Loucy (cell line): ENCODE results near the gene DAGLA.

Experiments used
- H2AFZ ChIP-seq: fragments of 200-600 bp; sonication (generic); 2 replicates; pipeline ENCODE4 v1.6.0; 2016; ENCODE audit warnings: antibody characterized with exemption, mild to moderate bottlenecking, low read length, moderate library complexity
- H3F3A ChIP-seq: fragments of 200-600 bp; 2 replicates; pipeline ENCODE4 v1.6.0; 2016; ENCODE audit warnings: antibody characterized with exemption, low read depth, mild to moderate bottlenecking
- H3K27me3 ChIP-seq: fragments of 200-600 bp; sonication (generic); 2 replicates; pipeline ENCODE4 v1.6.1; 2014; ENCODE audit warnings: low read length, mild to moderate bottlenecking; ENCODE audit not compliant: insufficient read depth, poor library complexity, severe bottlenecking
- H3K36me3 ChIP-seq: fragments of 200-600 bp; sonication (generic); 2 replicates; pipeline ENCODE4 v1.6.1; 2016; ENCODE audit warnings: low read length; ENCODE audit not compliant: insufficient read depth
- H3K4me1 ChIP-seq: fragments of 200-600 bp; sonication (generic); 2 replicates; pipeline ENCODE4 v1.5.1; 2014; ENCODE audit warnings: low read length, mild to moderate bottlenecking; ENCODE audit not compliant: insufficient read depth, poor library complexity, severe bottlenecking
- H3K4me2 ChIP-seq: fragments of 200-600 bp; sonication (generic); 2 replicates; pipeline ENCODE4 v1.6.0; 2014; ENCODE audit warnings: antibody characterized with exemption, low read length, low read depth, mild to moderate bottlenecking; ENCODE audit not compliant: poor library complexity, severe bottlenecking
- H3K4me3 ChIP-seq: fragments of 200-600 bp; sonication (generic); 2 replicates; pipeline ENCODE4 v1.5.1; 2014; ENCODE audit warnings: low read length, mild to moderate bottlenecking, mixed read lengths; ENCODE audit not compliant: poor library complexity, severe bottlenecking
- H3K79me2 ChIP-seq: fragments of 200-600 bp; sonication (generic); 2 replicates; pipeline ENCODE4 v1.6.1; 2014; ENCODE audit warnings: low read length; ENCODE audit not compliant: insufficient read depth
- H3K9ac ChIP-seq: fragments of 200-600 bp; sonication (generic); 2 replicates; pipeline ENCODE4 v1.6.0; 2014; ENCODE audit warnings: mild to moderate bottlenecking, low read depth, low read length, moderate library complexity; ENCODE audit not compliant: poor library complexity, severe bottlenecking
- H3K9me2 ChIP-seq: fragments of 200-600 bp; sonication (generic); replicated peaks from 2 replicates; pipeline ENCODE4 v1.6.1; 2016; ENCODE audit warnings: low read depth, low read length, mixed read lengths
- H3K9me3 ChIP-seq: fragments of 200-600 bp; sonication (generic); 2 replicates; pipeline ENCODE4 v1.6.1; 2014; ENCODE audit warnings: mild to moderate bottlenecking, antibody characterized with exemption, low read length, low read depth; ENCODE audit not compliant: insufficient read depth
- H4K20me1 ChIP-seq: fragments of 200-600 bp; sonication (generic); 2 replicates; pipeline ENCODE4 v1.6.0; 2014; ENCODE audit warnings: antibody characterized with exemption, low read length, mild to moderate bottlenecking; ENCODE audit not compliant: insufficient read depth, poor library complexity, severe bottlenecking
- CTCF ChIP-seq: fragments of 200-600 bp; sonication (generic); conservative IDR thresholded peaks from 2 replicates; pipeline ENCODE4 v1.5.1; 2014; ENCODE audit warnings: mild to moderate bottlenecking, antibody characterized with exemption, low read length
- EZH2phosphoT487 ChIP-seq: fragments of 200-600 bp; IDR thresholded peaks from 2 replicates; pipeline ENCODE4 v1.6.1; 2018; ENCODE audit warnings: antibody characterized with exemption, mild to moderate bottlenecking, moderate library complexity, borderline replicate concordance

The DAGLA gene

GRCh38 chr11:61779666-61780525 lies 99.7 kb downstream of the DAGLA start:
- Histone ChIP-seq H2AFZ (no peak overlapping the region), H3K9me2 (no peaks in the 10 kb centered on the region), H3K9me3 (no peaks in the 10 kb centered on the region), H3K36me3 (no peaks in the 10 kb centered on the region; the same call in 1 of the 2 replicates), H3K4me2 (no peak overlapping the region), H4K20me1 (no peaks in the 10 kb centered on the region), H3K4me1 (no peaks in the 10 kb centered on the region), H3K4me3 (no peak overlapping the region), H3F3A (no peaks in the 10 kb centered on the region), H3K9ac (no peak overlapping the region), H3K27me3 (no peaks in the 10 kb centered on the region), H3K79me2 (no peaks in the 10 kb centered on the region)
- TF ChIP-seq CTCF (no peak), EZH2phosphoT487 (no peak)

GRCh38 chr11:61780581-61781162 lies 100.5 kb downstream of the DAGLA start:
- H3K27me3 ChIP-seq, result no peaks in the 10 kb centered on the region
- H3K4me1 ChIP-seq, result no peaks in the 10 kb centered on the region
- no peaks in the 10 kb centered on the region for H3K79me2 ChIP-seq
- no peak overlapping the region for H3K4me3 ChIP-seq
- H3K9me3 ChIP-seq, result no peaks in the 10 kb centered on the region
- no peaks in the 10 kb centered on the region; the same call in 1 of the 2 replicates for H3K36me3 ChIP-seq
- H4K20me1 ChIP-seq, result no peaks in the 10 kb centered on the region
- no peak overlapping the region for H3K9ac ChIP-seq
- no peak for TF ChIP-seq CTCF
- no peak for TF ChIP-seq EZH2phosphoT487
- H3F3A ChIP-seq, result no peaks in the 10 kb centered on the region
- H3K4me2 ChIP-seq, result no peak overlapping the region
- no peaks in the 10 kb centered on the region for H3K9me2 ChIP-seq
- no peak overlapping the region for H2AFZ ChIP-seq

DNA sequence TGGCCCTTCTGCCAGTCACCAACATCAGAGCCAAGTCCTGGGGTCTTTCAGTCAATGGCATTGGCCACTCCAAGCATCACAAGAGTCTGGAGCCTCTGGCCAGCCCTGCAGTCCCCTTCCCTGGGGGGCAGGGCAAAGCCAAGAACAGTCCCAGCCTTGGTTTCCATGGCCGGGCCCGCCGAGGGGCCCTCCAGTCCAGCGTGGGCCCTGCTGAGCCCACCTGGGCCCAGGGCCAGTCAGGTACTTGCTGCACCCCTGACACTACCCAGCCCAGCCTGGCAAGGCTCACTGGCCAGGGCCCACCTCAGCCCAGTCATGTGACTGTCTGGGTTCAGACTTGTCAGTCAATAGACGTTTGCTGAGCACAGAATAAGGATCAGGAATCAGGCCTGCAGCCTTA lies 101.4 kb downstream of the DAGLA start:
- no peaks in the 10 kb centered on the region for H3K9me2 ChIP-seq
- no peaks in the 10 kb centered on the region for H4K20me1 ChIP-seq
- no peak overlapping the region for H3K4me3 ChIP-seq
- H3K9ac ChIP-seq, result no peak overlapping the region
- no peak overlapping the region for H3K4me2 ChIP-seq
- no peaks in the 10 kb centered on the region for H3K9me3 ChIP-seq
- no peak overlapping the region for H2AFZ ChIP-seq
- no peaks in the 10 kb centered on the region for H3K4me1 ChIP-seq
- TF ChIP-seq EZH2phosphoT487 (no peak), CTCF (no peak)
- H3K79me2 ChIP-seq, result no peaks in the 10 kb centered on the region
- H3K36me3 ChIP-seq, result no peaks in the 10 kb centered on the region; the same call in 1 of the 2 replicates
- H3K27me3 ChIP-seq, result no peaks in the 10 kb centered on the region
- H3F3A ChIP-seq, result no peaks in the 10 kb centered on the region
